ENCODE results near the gene SEPTIN7.

DNA sequence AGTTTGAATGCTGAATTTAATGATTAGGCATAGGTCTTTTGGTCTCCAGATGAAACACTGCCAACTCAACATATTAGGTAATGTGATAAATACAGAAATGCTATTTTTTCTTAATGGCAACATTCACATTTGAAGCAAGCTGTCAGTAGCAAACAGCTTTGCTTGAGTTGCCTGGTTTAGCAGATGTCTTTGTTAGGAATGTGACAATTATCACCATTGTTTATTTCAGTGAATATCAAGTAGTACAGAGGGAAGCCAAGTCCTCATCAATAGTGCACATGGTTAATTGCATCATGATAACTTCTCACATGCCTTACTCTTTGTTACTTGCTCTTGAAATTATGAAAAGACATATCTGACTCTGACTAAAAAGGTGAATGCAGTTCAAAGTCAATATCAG is 23.7 kb upstream of the SEPTIN7 start:
- no peak for TF ChIP-seq EZH2 (IDR thresholded peaks at IDR 0.05; ENCODE audit: low read length, unreplicated experiment)
- TF ChIP-seq, protein P1, sequence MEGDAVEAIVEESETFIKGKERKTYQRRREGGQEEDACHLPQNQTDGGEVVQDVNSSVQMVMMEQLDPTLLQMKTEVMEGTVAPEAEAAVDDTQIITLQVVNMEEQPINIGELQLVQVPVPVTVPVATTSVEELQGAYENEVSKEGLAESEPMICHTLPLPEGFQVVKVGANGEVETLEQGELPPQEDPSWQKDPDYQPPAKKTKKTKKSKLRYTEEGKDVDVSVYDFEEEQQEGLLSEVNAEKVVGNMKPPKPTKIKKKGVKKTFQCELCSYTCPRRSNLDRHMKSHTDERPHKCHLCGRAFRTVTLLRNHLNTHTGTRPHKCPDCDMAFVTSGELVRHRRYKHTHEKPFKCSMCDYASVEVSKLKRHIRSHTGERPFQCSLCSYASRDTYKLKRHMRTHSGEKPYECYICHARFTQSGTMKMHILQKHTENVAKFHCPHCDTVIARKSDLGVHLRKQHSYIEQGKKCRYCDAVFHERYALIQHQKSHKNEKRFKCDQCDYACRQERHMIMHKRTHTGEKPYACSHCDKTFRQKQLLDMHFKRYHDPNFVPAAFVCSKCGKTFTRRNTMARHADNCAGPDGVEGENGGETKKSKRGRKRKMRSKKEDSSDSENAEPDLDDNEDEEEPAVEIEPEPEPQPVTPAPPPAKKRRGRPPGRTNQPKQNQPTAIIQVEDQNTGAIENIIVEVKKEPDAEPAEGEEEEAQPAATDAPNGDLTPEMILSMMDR (conservative IDR thresholded peaks at IDR 0.05; ENCODE audit: low read depth, low read length): no peak

Data from PC-3 (cell line).